Measurements from ENCODE around the gene SH3TC2.

Gene SH3TC2

GRCh38 chr5:149027636-149028035, 35.2 kb downstream of the SH3TC2 start:
- DNase-seq, result no peak

- DNase-seq, result no peak
These were observed 37.9 kb downstream of the SH3TC2 start for GRCh38 chr5:149024943-149025342.

GRCh38 chr5:149024477-149024876, 38.4 kb downstream of the SH3TC2 start:
- DNase-seq, result no peak

- DNase-seq, result no peak
These were observed 40.7 kb downstream of the SH3TC2 start for GRCh38 chr5:149022200-149022599.

- DNase-seq, result no peak
These were observed 43.2 kb downstream of the SH3TC2 start for GRCh38 chr5:149019679-149020078.

GRCh38 chr5:149018909-149019443, 43.9 kb downstream of the SH3TC2 start:
- no peak for DNase-seq

- DNase-seq, result no peak
These were observed 45.2 kb downstream of the SH3TC2 start for GRCh38 chr5:149017636-149018035.

GRCh38 chr5:149015561-149015960, 47.3 kb downstream of the SH3TC2 start:
- DNase-seq, result no peak

- no peak for DNase-seq
These were observed 47.7 kb downstream of the SH3TC2 start for GRCh38 chr5:149015126-149015525.

GRCh38 chr5:149014571-149015031, 48.3 kb downstream of the SH3TC2 start:
- no peak for DNase-seq

GRCh38 chr5:149013796-149014195, 49.1 kb downstream of the SH3TC2 start:
- no peak for DNase-seq

- DNase-seq, result no peak
These were observed 50.5 kb downstream of the SH3TC2 start for GRCh38 chr5:149012350-149012749.

- DNase-seq, result no peak
These were observed 51.1 kb downstream of the SH3TC2 start for GRCh38 chr5:149011728-149012127.

GRCh38 chr5:149011084-149011483, 51.8 kb downstream of the SH3TC2 start:
- DNase-seq, result no peak

- no peak for DNase-seq
These were observed 55.7 kb downstream of the SH3TC2 start for GRCh38 chr5:149007174-149007573.

GRCh38 chr5:149006426-149006825, 56.4 kb downstream of the SH3TC2 start:
- DNase-seq, result no peak

GRCh38 chr5:149005077-149005892, 57.6 kb downstream of the SH3TC2 start:
- DNase-seq, result no peak

- no peak for DNase-seq
These were observed 58.3 kb downstream of the SH3TC2 start for GRCh38 chr5:149004559-149004958.

GRCh38 chr5:149002761-149003689, 59.8 kb downstream of the SH3TC2 start:
- DNase-seq, result no peak

GRCh38 chr5:149002053-149002452, 60.8 kb downstream of the SH3TC2 start:
- no peak for DNase-seq

GRCh38 chr5:149001162-149001561, 61.7 kb downstream of the SH3TC2 start:
- no peak for DNase-seq

- DNase-seq, result no peak
These were observed 63.1 kb downstream of the SH3TC2 start for GRCh38 chr5:148999741-149000140.

- no peak for DNase-seq
These were observed 64.6 kb downstream of the SH3TC2 start for GRCh38 chr5:148998174-148998797.

All from DMS79 treated with DMSO at 0.1 percent for 48 hours (cell line).